Nephron progenitor cell (in vitro differentiated cells): ENCODE measurements around the gene PPP1R16B.
A peak's percentile ranks its signal among the peaks of the same experiment; 100 is the strongest.

ENCODE experiments used
- DNase-seq: peaks from one replicate; pipeline ENCODE4 v3.0.0; 2021
- H3K27ac Mint-ChIP-seq: 2 replicates; pipeline ENCODE4 v1.8.0; 2021; ENCODE audit warnings: mild to moderate bottlenecking, moderate library complexity, mixed read lengths
- H3K27me3 Mint-ChIP-seq: 2 replicates; pipeline ENCODE4 v1.8.0; 2021; ENCODE audit warnings: mild to moderate bottlenecking, low read depth, mixed read lengths; ENCODE audit not compliant: poor library complexity
- H3K36me3 Mint-ChIP-seq: 2 replicates; pipeline ENCODE4 v1.8.0; 2021; ENCODE audit warnings: low read depth, mixed read lengths
- H3K4me1 Mint-ChIP-seq: 2 replicates; pipeline ENCODE4 v1.8.0; 2021; ENCODE audit warnings: mixed read lengths
- H3K4me3 Mint-ChIP-seq: 2 replicates; pipeline ENCODE4 v1.8.0; 2021; ENCODE audit warnings: mild to moderate bottlenecking, moderate library complexity, mixed read lengths
- H3K9me3 Mint-ChIP-seq: 2 replicates; pipeline ENCODE4 v1.8.0; 2021; ENCODE audit warnings: mild to moderate bottlenecking, moderate library complexity, mixed read lengths
- CTCF ChIP-seq: fragments of 200-600 bp; sonication (generic); IDR thresholded peaks from 2 replicates; pipeline ENCODE4 v1.5.0; 2021; ENCODE audit warnings: antibody characterized with exemption

PPP1R16B gene

GRCh38 chr20:38924718-38925117 is 119.2 kb downstream of the PPP1R16B start:
- Mint-ChIP-seq H3K36me3 (peaks cover 14% of the 10 kb centered on the region), H3K27ac (no peak overlapping the region), H3K27me3 (peaks cover 14% of the 10 kb centered on the region), H3K4me3 (no peak overlapping the region), H3K4me1 (peaks cover 18% of the 10 kb centered on the region), H3K9me3 (peaks cover 4% of the 10 kb centered on the region)
- DNase-seq, result no peak
- no peak for TF ChIP-seq CTCF

- H3K27ac Mint-ChIP-seq, result no peak within 1 kb of the TSS
- H3K4me1 Mint-ChIP-seq, result peaks cover 29% of the 10 kb centered on the region
- TF ChIP-seq CTCF, result no peak
- peaks cover 14% of the 10 kb centered on the region for H3K36me3 Mint-ChIP-seq
- peaks cover 4% of the 10 kb centered on the region for H3K9me3 Mint-ChIP-seq
- peak within 1 kb of the TSS; percentile 89 for H3K4me3 Mint-ChIP-seq
- H3K27me3 Mint-ChIP-seq, result peaks cover 4% of the 10 kb centered on the region
- peak; percentile 94 for DNase-seq
Measured at GRCh38 chr20:38926142-38926933, 120.8 kb downstream of the PPP1R16B start, which contains the start of gene FAM83D. FAM83D (plus strand) TSS chr20:38926417; CDS start chr20:38926443, 26 bp downstream.

GRCh38 chr20:38926934-38927616 is 121.6 kb downstream of the PPP1R16B start:
- Mint-ChIP-seq H3K36me3 (peaks cover 14% of the 10 kb centered on the region), H3K27me3 (peaks cover 3% of the 10 kb centered on the region), H3K27ac (no peak overlapping the region), H3K4me3 (peak overlapping the region; percentile 89), H3K9me3 (peaks cover 4% of the 10 kb centered on the region), H3K4me1 (peaks cover 29% of the 10 kb centered on the region)
- TF ChIP-seq CTCF, result no peak
- DNase-seq, result no peak

- peaks cover 29% of the 10 kb centered on the region for H3K4me1 Mint-ChIP-seq
- peaks cover 14% of the 10 kb centered on the region for H3K36me3 Mint-ChIP-seq
- H3K9me3 Mint-ChIP-seq, result peaks cover 4% of the 10 kb centered on the region
- peak overlapping the region; percentile 89 for H3K4me3 Mint-ChIP-seq
- H3K27ac Mint-ChIP-seq, result peak overlapping the region; percentile 79
- peaks cover 3% of the 10 kb centered on the region for H3K27me3 Mint-ChIP-seq
- DNase-seq, result no peak
- no peak for TF ChIP-seq CTCF
Measured at GRCh38 chr20:38927902-38928578, 122.5 kb downstream of the PPP1R16B start.

GRCh38 chr20:38930242-38930569 is 124.7 kb downstream of the PPP1R16B start:
- no peak for TF ChIP-seq CTCF
- DNase-seq, result no peak
- H3K9me3 Mint-ChIP-seq, result no peaks in the 10 kb centered on the region
- H3K36me3 Mint-ChIP-seq, result peaks cover 18% of the 10 kb centered on the region
- H3K27me3 Mint-ChIP-seq, result no peaks in the 10 kb centered on the region
- H3K4me1 Mint-ChIP-seq, result peaks cover 29% of the 10 kb centered on the region
- H3K4me3 Mint-ChIP-seq, result no peak overlapping the region
- peak overlapping the region; percentile 41 for H3K27ac Mint-ChIP-seq
